ENCODE results near the gene SLC28A3. TPM values are rescaled to one million over a fixed set of nuclear protein-coding genes. Genes with fewer than 3 reads are reported as not detected.

The SLC28A3 gene
- total and polyA plus RNA-seq, 4 experiments from 2014 or later = not detected

GRCh38 chr9:84254972-84255371, 85.6 kb downstream of the SLC28A3 start:
- H3K27me3 ChIP-seq (ENCODE audit: insufficient read depth, low read length) = no peaks in the 10 kb centered on the region
- no peaks in the 10 kb centered on the region for H3K36me3 ChIP-seq (ENCODE audit: insufficient read depth, low read length)
- H3K4me3 ChIP-seq (ENCODE audit: low read length in 2 of 2) = no peak overlapping the region
- H3K27me3 Mint-ChIP-seq = peaks cover 1 to 10% of the 10 kb centered on the region in 2 donors
- H3K27ac ChIP-seq (ENCODE audit: low read depth, low read length) = no peak overlapping the region
- H3K27ac Mint-ChIP-seq = no peak overlapping the region
- ChIA-PET POLR2A (ENCODE audit: partially characterized antibody) (no interaction called here), CTCF (ENCODE audit: partially characterized antibody) (interaction anchor here (1.2 to 2.4 kb wide), 2 partner anchors 9 to 55 kb away, joined by 3 to 10 read pairs; no protein-coding TSS in a partner anchor)
- no peaks in the 10 kb centered on the region for H3K9me3 Mint-ChIP-seq
- no peak for DNase-seq
- H3K36me3 Mint-ChIP-seq = no peaks in the 10 kb centered on the region
- H3K9me3 ChIP-seq (ENCODE audit: control insufficient read depth in 1 of 2, low read length in 2 of 2) = no peaks in the 10 kb centered on the region
- no peak overlapping the region for H3K4me3 Mint-ChIP-seq
- no peaks in the 10 kb centered on the region for H3K4me1 Mint-ChIP-seq
- no peaks in the 10 kb centered on the region for H3K4me1 ChIP-seq (ENCODE audit: insufficient read depth, low read length)
- intact Hi-C loops (cut with micrococcal nuclease) = no loop called here

- Mint-ChIP-seq H3K27ac (no peak overlapping the region), H3K4me1 (no peaks in the 10 kb centered on the region), H3K27me3 (peaks cover 4 to 6% of the 10 kb centered on the region in 2 donors), H3K9me3 (peaks cover 0 to 6% (median 2%) of the 10 kb centered on the region in 8 donors), H3K36me3 (no peaks in the 10 kb centered on the region), H3K4me3 (no peak overlapping the region)
- POLR2A ChIA-PET (ENCODE audit: partially characterized antibody) = no interaction called here
- Histone ChIP-seq H3K9me3 (ENCODE audit: control insufficient read depth in 1 of 2, low read length in 2 of 2) (no peaks in the 10 kb centered on the region), H3K4me3 (ENCODE audit: low read length in 2 of 2) (no peak overlapping the region), H3K27me3 (ENCODE audit: insufficient read depth, low read length) (no peaks in the 10 kb centered on the region), H3K27ac (ENCODE audit: low read depth, low read length) (no peak overlapping the region), H3K4me1 (ENCODE audit: insufficient read depth, low read length) (no peaks in the 10 kb centered on the region), H3K36me3 (ENCODE audit: insufficient read depth, low read length) (no peaks in the 10 kb centered on the region)
- DNase-seq = no peak
- intact Hi-C loops (cut with micrococcal nuclease) = no loop called here
- CTCF ChIA-PET (ENCODE audit: partially characterized antibody) = interaction anchor here (1.4 to 2.8 kb wide), 2 partner anchors 9 to 15 kb away, joined by 3 to 17 read pairs; no protein-coding TSS in a partner anchor
These were observed 88.6 kb downstream of the SLC28A3 start for GRCh38 chr9:84251921-84252320.

- no peak for DNase-seq
- H3K4me1 Mint-ChIP-seq = no peaks in the 10 kb centered on the region
- Histone ChIP-seq H3K36me3 (ENCODE audit: insufficient read depth, low read length) (no peaks in the 10 kb centered on the region), H3K9me3 (ENCODE audit: control insufficient read depth in 1 of 2, low read length in 2 of 2) (no peaks in the 10 kb centered on the region), H3K4me3 (ENCODE audit: low read length in 2 of 2) (no peak overlapping the region), H3K27ac (ENCODE audit: low read depth, low read length) (no peak overlapping the region), H3K27me3 (ENCODE audit: insufficient read depth, low read length) (no peaks in the 10 kb centered on the region), H3K4me1 (ENCODE audit: insufficient read depth, low read length) (no peaks in the 10 kb centered on the region)
- H3K27me3 Mint-ChIP-seq = peaks cover 8% of the 10 kb centered on the region in 2 donors
- H3K9me3 Mint-ChIP-seq = peaks cover 0 to 3% (median 0%) of the 10 kb centered on the region in 8 donors
- intact Hi-C loops (cut with micrococcal nuclease) = no loop called here
- ChIA-PET POLR2A (ENCODE audit: partially characterized antibody) (no interaction called here), CTCF (ENCODE audit: partially characterized antibody) (interaction anchor here (0.8 kb wide), 2 partner anchors 8 to 19 kb away, joined by 3 to 4 read pairs; no protein-coding TSS in a partner anchor)
- no peak overlapping the region for H3K4me3 Mint-ChIP-seq
- no peaks in the 10 kb centered on the region for H3K36me3 Mint-ChIP-seq
- H3K27ac Mint-ChIP-seq = no peak overlapping the region
These were observed 98.7 kb downstream of the SLC28A3 start for GRCh38 chr9:84241817-84242373.

GRCh38 chr9:84239343-84239742, 101.2 kb downstream of the SLC28A3 start:
- CTCF ChIA-PET (ENCODE audit: partially characterized antibody) = no interaction called here
- intact Hi-C loops (cut with micrococcal nuclease) = no loop called here

GRCh38 chr9:84238652-84239051, 101.9 kb downstream of the SLC28A3 start:
- H3K4me3 Mint-ChIP-seq = no peak overlapping the region
- ChIA-PET CTCF (ENCODE audit: partially characterized antibody) (no interaction called here), POLR2A (ENCODE audit: partially characterized antibody) (no interaction called here)
- no peaks in the 10 kb centered on the region for H3K4me1 ChIP-seq (ENCODE audit: insufficient read depth, low read length)
- H3K36me3 ChIP-seq (ENCODE audit: insufficient read depth, low read length) = no peaks in the 10 kb centered on the region
- H3K27ac Mint-ChIP-seq = no peak overlapping the region
- intact Hi-C loops (cut with micrococcal nuclease) = no loop called here
- H3K27ac ChIP-seq (ENCODE audit: low read depth, low read length) = no peak overlapping the region
- no peaks in the 10 kb centered on the region for H3K4me1 Mint-ChIP-seq
- H3K9me3 Mint-ChIP-seq = peaks cover 0 to 6% (median 0%) of the 10 kb centered on the region in 8 donors
- no peak overlapping the region for H3K4me3 ChIP-seq (ENCODE audit: low read length in 2 of 2)
- H3K27me3 Mint-ChIP-seq = peaks cover 7 to 8% of the 10 kb centered on the region in 2 donors
- no peak for DNase-seq
- no peaks in the 10 kb centered on the region for H3K27me3 ChIP-seq (ENCODE audit: insufficient read depth, low read length)
- no peaks in the 10 kb centered on the region for H3K36me3 Mint-ChIP-seq
- no peaks in the 10 kb centered on the region for H3K9me3 ChIP-seq (ENCODE audit: control insufficient read depth in 1 of 2, low read length in 2 of 2)

More at GRCh38 chr9:84239343-84239742, 101.2 kb downstream of the SLC28A3 start:
- Histone ChIP-seq H3K27ac (ENCODE audit: low read depth, low read length) (no peak overlapping the region), H3K4me1 (ENCODE audit: insufficient read depth, low read length) (no peaks in the 10 kb centered on the region), H3K27me3 (ENCODE audit: insufficient read depth, low read length) (no peaks in the 10 kb centered on the region), H3K4me3 (ENCODE audit: low read length in 2 of 2) (no peak overlapping the region), H3K9me3 (ENCODE audit: control insufficient read depth in 1 of 2, low read length in 2 of 2) (no peaks in the 10 kb centered on the region), H3K36me3 (ENCODE audit: insufficient read depth, low read length) (no peaks in the 10 kb centered on the region)
- Mint-ChIP-seq H3K27ac (no peak overlapping the region), H3K4me1 (no peaks in the 10 kb centered on the region), H3K27me3 (peaks cover 8 to 9% of the 10 kb centered on the region in 2 donors), H3K9me3 (peaks cover 0 to 6% (median 0%) of the 10 kb centered on the region in 8 donors), H3K36me3 (no peaks in the 10 kb centered on the region), H3K4me3 (no peak overlapping the region)
- DNase-seq = no peak
- POLR2A ChIA-PET (ENCODE audit: partially characterized antibody) = no interaction called here

GRCh38 chr9:84235511-84235910, 105.0 kb downstream of the SLC28A3 start:
- H3K9me3 Mint-ChIP-seq = peaks cover 0 to 6% (median 0%) of the 10 kb centered on the region in 8 donors
- no peaks in the 10 kb centered on the region for H3K36me3 ChIP-seq (ENCODE audit: insufficient read depth, low read length)
- H3K4me1 Mint-ChIP-seq = no peaks in the 10 kb centered on the region
- H3K4me1 ChIP-seq (ENCODE audit: insufficient read depth, low read length) = no peaks in the 10 kb centered on the region
- no peaks in the 10 kb centered on the region for H3K9me3 ChIP-seq (ENCODE audit: control insufficient read depth in 1 of 2, low read length in 2 of 2)
- H3K4me3 ChIP-seq (ENCODE audit: low read length in 2 of 2) = no peak overlapping the region
- POLR2A ChIA-PET (ENCODE audit: partially characterized antibody) = no interaction called here
- intact Hi-C loops (cut with micrococcal nuclease) = no loop called here
- H3K27ac Mint-ChIP-seq = no peak overlapping the region
- H3K36me3 Mint-ChIP-seq = no peaks in the 10 kb centered on the region
- H3K27ac ChIP-seq (ENCODE audit: low read depth, low read length) = no peak overlapping the region
- peaks cover 4 to 8% of the 10 kb centered on the region in 2 donors for H3K27me3 Mint-ChIP-seq
- no peak overlapping the region for H3K4me3 Mint-ChIP-seq
- no peaks in the 10 kb centered on the region for H3K27me3 ChIP-seq (ENCODE audit: insufficient read depth, low read length)
- DNase-seq = no peak
- CTCF ChIA-PET (ENCODE audit: partially characterized antibody) = no interaction called here

- H3K36me3 ChIP-seq (ENCODE audit: insufficient read depth, low read length) = no peaks in the 10 kb centered on the region
- no peak overlapping the region for H3K27ac ChIP-seq (ENCODE audit: low read depth, low read length)
- no peaks in the 10 kb centered on the region for H3K9me3 ChIP-seq (ENCODE audit: control insufficient read depth in 1 of 2, low read length in 2 of 2)
- Mint-ChIP-seq H3K4me3 (no peak overlapping the region), H3K27ac (no peak overlapping the region), H3K4me1 (no peaks in the 10 kb centered on the region), H3K27me3 (peaks cover 0 to 2% of the 10 kb centered on the region in 2 donors), H3K36me3 (no peaks in the 10 kb centered on the region), H3K9me3 (no peaks in the 10 kb centered on the region)
- CTCF ChIA-PET (ENCODE audit: partially characterized antibody) = interaction anchor here (1.6 kb wide), 1 partner anchor 58 kb away, joined by 4 read pairs; no protein-coding TSS in a partner anchor
- H3K4me3 ChIP-seq (ENCODE audit: low read length in 2 of 2) = no peak overlapping the region
- no peaks in the 10 kb centered on the region for H3K4me1 ChIP-seq (ENCODE audit: insufficient read depth, low read length)
- DNase-seq = no peak
- intact Hi-C loops (cut with micrococcal nuclease) = no loop called here
- POLR2A ChIA-PET (ENCODE audit: partially characterized antibody) = no interaction called here
- H3K27me3 ChIP-seq (ENCODE audit: insufficient read depth, low read length) = no peaks in the 10 kb centered on the region
These were observed 110.0 kb downstream of the SLC28A3 start for GRCh38 chr9:84230355-84231145.
